Liver (tissue), 9 donors: ENCODE measurements around the gene THSD4. TPM values are rescaled to one million over a fixed set of nuclear protein-coding genes. Genes with fewer than 3 reads are reported as not detected.

Experiments
- DNase-seq: peaks from one replicate; pipeline ENCODE4 v3.0.0-alpha.2; 2017; ENCODE audit warnings: low spot score
- H3K27ac ChIP-seq, 2 donors: one replicate each; pipeline ENCODE4 v1.7.0; 2013; ENCODE audit warnings: inconsistent platforms in 2 of 2, low read length in 2 of 2, control low read depth in 1 of 2, low read depth in 1 of 2, mild to moderate bottlenecking in 1 of 2
- H3K27me3 ChIP-seq, 4 donors: one replicate each; pipeline versions ENCODE4 v1.6.1 to v1.7.0; 2013; ENCODE audit warnings: low read length in 3 of 4, inconsistent platforms in 1 of 4, mild to moderate bottlenecking in 1 of 4, moderate library complexity in 1 of 4; ENCODE audit not compliant: control insufficient read depth in 4 of 4, insufficient read depth in 4 of 4
- H3K36me3 ChIP-seq, 4 donors: one replicate each; pipeline versions ENCODE4 v1.6.1 to v1.7.0; 2013; ENCODE audit warnings: low read length in 3 of 4, mild to moderate bottlenecking in 3 of 4, low read depth in 1 of 4, moderate library complexity in 1 of 4; ENCODE audit not compliant: control insufficient read depth in 4 of 4, insufficient read depth in 3 of 4
- H3K4me1 ChIP-seq, 4 donors: one replicate each; pipeline versions ENCODE4 v1.6.1 to v1.7.0; 2013; ENCODE audit warnings: low read length in 3 of 4, mild to moderate bottlenecking in 3 of 4, moderate library complexity in 1 of 4; ENCODE audit not compliant: control insufficient read depth in 4 of 4, insufficient read depth in 4 of 4
- H3K4me3 ChIP-seq, 3 donors: one replicate each; pipeline versions ENCODE4 v1.6.1 to v1.7.0; 2013; ENCODE audit warnings: low read length in 3 of 3, control low read depth in 1 of 3, low read depth in 1 of 3, mild to moderate bottlenecking in 1 of 3
- H3K9ac ChIP-seq, 2 donors: one replicate each; pipeline ENCODE4 v1.7.0; 2013; ENCODE audit warnings: low read length in 2 of 2, mild to moderate bottlenecking in 2 of 2, moderate library complexity in 2 of 2, control low read depth in 1 of 2, low read depth in 1 of 2
- H3K9me3 ChIP-seq, 4 donors: one replicate each; pipeline versions ENCODE4 v1.6.1 to v1.7.0; 2013; ENCODE audit warnings: low read length in 3 of 4; ENCODE audit not compliant: control insufficient read depth in 4 of 4
- ATF3 ChIP-seq: IDR thresholded peaks from 2 replicates; pipeline ENCODE4 v1.6.1; 2016; ENCODE audit warnings: antibody characterized with exemption
- CTCF ChIP-seq: fragments of 150-350 bp; IDR thresholded peaks from 2 replicates; pipeline ENCODE4 v1.5.1; 2017; ENCODE audit warnings: improper control_type of control experiment, low read depth, low read length; ENCODE audit not compliant: missing input control
- FOXA1 ChIP-seq: IDR thresholded peaks from 2 replicates; pipeline ENCODE4 v1.6.1; 2016; ENCODE audit warnings: antibody characterized with exemption
- FOXA2 ChIP-seq: IDR thresholded peaks from 2 replicates; pipeline ENCODE4 v1.6.1; 2016; ENCODE audit warnings: antibody characterized with exemption
- GABPA ChIP-seq, 2 donors: IDR thresholded peaks in 1 of 2; conservative IDR thresholded peaks in 1 of 2; 2 replicates each; pipeline ENCODE4 v1.6.1; 2016; ENCODE audit warnings: antibody characterized with exemption in 2 of 2, mild to moderate bottlenecking in 1 of 2, moderate library complexity in 1 of 2
- HNF4A ChIP-seq, 2 donors: conservative IDR thresholded peaks; 2 replicates each; pipeline ENCODE4 v1.6.1; 2016; ENCODE audit warnings: antibody characterized with exemption in 2 of 2, mild to moderate bottlenecking in 2 of 2
- HNF4G ChIP-seq: IDR thresholded peaks from 2 replicates; pipeline ENCODE4 v1.6.1; 2016; ENCODE audit warnings: antibody characterized with exemption
- JUND ChIP-seq, 2 donors: IDR thresholded peaks; 2 replicates each; pipeline ENCODE4 v1.6.1; 2016; ENCODE audit warnings: antibody characterized with exemption in 2 of 2
- MAX ChIP-seq: IDR thresholded peaks from 2 replicates; pipeline ENCODE4 v1.6.1; 2016; ENCODE audit warnings: antibody characterized with exemption
- NR2F2 ChIP-seq: IDR thresholded peaks from 2 replicates; pipeline ENCODE4 v1.6.1; 2016; ENCODE audit warnings: antibody characterized with exemption
- RAD21 ChIP-seq, 2 donors: IDR thresholded peaks; 2 replicates each; pipeline ENCODE4 v1.6.1; 2016; ENCODE audit warnings: antibody characterized with exemption in 2 of 2, mild to moderate bottlenecking in 2 of 2
- REST ChIP-seq: IDR thresholded peaks from 2 replicates; pipeline ENCODE4 v1.6.1; 2016; ENCODE audit warnings: antibody characterized with exemption, mild to moderate bottlenecking
- RXRA ChIP-seq, 2 donors: IDR thresholded peaks; 2 replicates each; pipeline ENCODE4 v1.6.1; 2017 to 2018; ENCODE audit warnings: antibody characterized with exemption in 2 of 2, mild to moderate bottlenecking in 1 of 2
- SP1 ChIP-seq: IDR thresholded peaks from 2 replicates; pipeline ENCODE4 v1.6.1; 2018; ENCODE audit warnings: antibody characterized with exemption, mild to moderate bottlenecking
- ZBTB33 ChIP-seq: IDR thresholded peaks from 2 replicates; pipeline ENCODE4 v1.6.1; 2016; ENCODE audit warnings: antibody characterized with exemption
- WGBS: extraction: QIAGEN DNeasy Blood & Tissue Kit; methylation state at CpG from one replicate; pipeline ENCODE4 v1.1.7; 2013; 5-methylcytosine and 5-hydroxymethylcytosine counted together
- polyA plus RNA-seq, 2 donors: library from polyadenylated mRNA; stranded (reverse) in 1 of 2; unstranded in 1 of 2; fragments of 200-250 nt in 1 of 2; fragments of >200 nt in 1 of 2; fragmentation: Nextera tagmentation in 1 of 2; extraction: Ambion mirVana in 1 of 2; gene quantifications; one replicate each; pipeline versions ENCODE4 v1.2.1 to v1.2.3, GENCODE V29; 2013 to 2015
- total RNA-seq, 2 donors: library from RNA; depleted of rRNA; stranded (reverse); fragments of >200 nt; gene quantifications; one replicate each; pipeline ENCODE4 v1.2.3, GENCODE V29; 2014
- donor health status: healthy.
- donor health status: healthy.
- donor health status: healthy.
- donor health status: healthy.
- donor health status: healthy.

THSD4 gene
- total and polyA plus RNA-seq, 4 donors = 0.23 to 11.5 (median 1.9) TPM

GRCh38 chr15:71359246-71359645, 244.0 kb downstream of the THSD4 start:
- TF ChIP-seq NR2F2 (no peak), ZBTB33 (no peak), ATF3 (no peak), RAD21 (IDR thresholded peaks at IDR 0.05) (no peak), FOXA2 (no peak), CTCF (no peak), GABPA (IDR thresholded peaks at IDR 0.05 in 1 of 2, conservative IDR thresholded peaks at IDR 0.05 in 1 of 2) (no peak), MAX (no peak), HNF4G (no peak), RXRA (IDR thresholded peaks at IDR 0.05) (no peak), FOXA1 (no peak), REST (no peak), SP1 (no peak)

GRCh38 chr15:71362556-71362955, 247.3 kb downstream of the THSD4 start:
- WGBS = 97% methylated on average over 8 of the region's 8 CpGs
- no peak overlapping the region for H3K4me3 ChIP-seq
- H3K27ac ChIP-seq = no peak overlapping the region
- no peaks in the 10 kb centered on the region for H3K9me3 ChIP-seq
- H3K4me1 ChIP-seq = peaks cover 0 to 6% (median 0%) of the 10 kb centered on the region in 4 donors
- no peak overlapping the region for H3K9ac ChIP-seq
- no peak for DNase-seq
- no peaks in the 10 kb centered on the region for H3K27me3 ChIP-seq
- H3K36me3 ChIP-seq = no peaks in the 10 kb centered on the region
- TF ChIP-seq HNF4G (no peak), ATF3 (no peak), SP1 (no peak), CTCF (no peak), RAD21 (IDR thresholded peaks at IDR 0.05) (no peak), ZBTB33 (no peak), HNF4A (conservative IDR thresholded peaks at IDR 0.05) (no peak), JUND (IDR thresholded peaks at IDR 0.05) (no peak), FOXA1 (no peak), RXRA (IDR thresholded peaks at IDR 0.05) (no peak)

More at GRCh38 chr15:71359246-71359645, 244.0 kb downstream of the THSD4 start:
- H3K9me3 ChIP-seq = no peaks in the 10 kb centered on the region
- H3K36me3 ChIP-seq = no peaks in the 10 kb centered on the region
- no peak overlapping the region for H3K4me3 ChIP-seq
- H3K27me3 ChIP-seq = no peaks in the 10 kb centered on the region
- H3K4me1 ChIP-seq = no peaks in the 10 kb centered on the region
- no peak overlapping the region for H3K27ac ChIP-seq
- H3K9ac ChIP-seq = no peak overlapping the region
- 91% methylated on average over 7 of the region's 7 CpGs for WGBS
- no peak for DNase-seq
